RPMI8226 (cell line): ENCODE measurements around the gene HNRNPM.

Source experiments
- DNase-seq: peaks from one replicate; pipeline ENCODE4 v3.0.0-alpha.2; 2015

Gene HNRNPM

DNA sequence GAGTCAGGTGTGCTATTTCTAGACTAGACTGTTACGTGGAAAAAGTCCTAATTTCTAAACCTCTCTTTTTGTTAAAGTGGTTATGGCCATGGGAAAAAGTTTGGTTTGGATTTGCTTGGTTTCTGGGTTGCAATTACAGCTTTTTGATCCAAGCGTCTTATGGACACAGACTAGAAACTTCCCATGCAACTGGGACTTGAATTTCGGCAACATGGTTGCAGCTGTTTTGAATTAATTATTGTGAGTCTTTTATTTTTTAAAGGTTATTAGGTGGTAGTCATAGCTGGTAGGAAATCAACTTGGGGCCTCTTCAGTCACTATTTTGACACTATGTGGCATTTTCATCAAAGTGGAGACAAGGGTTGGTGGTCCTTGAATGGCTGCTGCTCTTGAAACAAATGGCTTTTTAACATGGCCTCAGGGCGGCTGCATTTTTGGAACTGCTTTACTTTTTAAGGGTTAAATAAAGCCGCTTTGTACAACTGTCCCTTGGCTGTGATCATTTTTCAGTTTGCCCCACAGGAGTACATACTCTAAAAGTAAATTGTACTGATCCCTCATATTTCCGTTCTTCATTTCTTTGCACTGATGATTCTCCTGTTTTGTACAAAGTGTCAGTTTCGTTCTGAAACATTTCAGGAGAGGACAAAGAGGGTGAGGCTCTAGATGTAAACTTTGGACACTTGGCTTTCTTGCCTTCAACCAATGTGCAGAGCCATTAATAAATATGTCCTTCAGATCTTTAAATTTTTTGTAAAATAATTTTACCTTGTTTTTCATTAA lies 15.9 kb downstream of the HNRNPM start:
- no peak for DNase-seq

DNA sequence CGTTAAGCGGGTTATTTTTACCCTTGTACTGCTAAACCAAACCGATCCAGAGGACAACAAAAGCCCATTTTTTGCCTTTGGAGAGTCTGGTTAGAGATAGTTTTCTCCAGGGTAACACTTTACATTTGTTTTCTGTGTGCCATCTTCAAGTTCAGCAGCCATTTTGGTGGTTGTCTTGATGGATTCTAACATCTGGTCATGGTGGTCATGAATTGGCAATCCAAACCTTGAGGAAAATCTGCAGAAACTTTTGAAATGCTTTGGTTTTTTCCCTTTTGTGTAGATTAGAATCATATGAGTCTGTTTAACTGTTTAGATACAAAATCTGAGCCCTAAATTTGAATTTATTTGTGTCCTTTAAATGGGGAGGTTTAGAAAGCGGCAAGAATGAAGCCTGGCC lies 16.6 kb downstream of the HNRNPM start:
- DNase-seq = no peak

DNA sequence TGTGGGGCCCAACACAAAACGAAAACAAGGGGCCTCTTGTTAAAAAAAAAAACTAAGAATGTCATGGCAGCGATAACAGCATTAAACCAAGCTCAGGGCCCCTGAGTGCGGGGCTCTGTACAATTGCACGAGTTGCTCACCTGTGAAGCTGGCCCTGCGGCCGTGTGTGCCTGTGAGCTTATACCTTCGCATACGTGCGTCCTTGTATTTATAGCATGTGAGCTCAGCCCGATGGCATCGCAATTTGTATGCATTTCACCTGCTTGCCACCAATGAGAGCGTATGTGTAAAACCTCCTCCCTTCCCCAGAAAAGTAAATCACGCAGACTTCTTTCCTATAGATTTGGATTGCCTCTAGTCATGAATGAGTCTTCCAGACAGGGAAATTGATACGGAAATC lies 17.1 kb downstream of the HNRNPM start:
- DNase-seq = no peak

DNA sequence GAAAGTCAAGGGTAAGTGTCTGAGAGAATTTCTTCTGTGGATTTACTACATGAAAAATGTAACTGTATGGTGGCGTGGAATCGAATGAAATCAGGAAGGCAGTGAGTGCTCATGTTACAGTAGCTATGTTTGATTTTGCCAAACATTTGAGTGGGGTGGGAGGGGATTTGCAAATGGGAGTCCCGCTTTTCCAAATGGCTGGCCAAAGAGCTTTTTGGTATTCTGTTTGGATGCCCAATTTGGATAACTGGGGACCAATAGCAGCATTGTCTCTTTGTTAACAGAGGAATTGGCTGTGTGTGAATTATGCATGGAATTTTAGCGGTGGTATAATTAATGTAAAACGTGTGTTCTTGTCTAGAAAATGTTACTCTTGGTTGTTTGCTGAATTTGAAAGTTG lies 17.8 kb downstream of the HNRNPM start:
- DNase-seq = no peak

DNA sequence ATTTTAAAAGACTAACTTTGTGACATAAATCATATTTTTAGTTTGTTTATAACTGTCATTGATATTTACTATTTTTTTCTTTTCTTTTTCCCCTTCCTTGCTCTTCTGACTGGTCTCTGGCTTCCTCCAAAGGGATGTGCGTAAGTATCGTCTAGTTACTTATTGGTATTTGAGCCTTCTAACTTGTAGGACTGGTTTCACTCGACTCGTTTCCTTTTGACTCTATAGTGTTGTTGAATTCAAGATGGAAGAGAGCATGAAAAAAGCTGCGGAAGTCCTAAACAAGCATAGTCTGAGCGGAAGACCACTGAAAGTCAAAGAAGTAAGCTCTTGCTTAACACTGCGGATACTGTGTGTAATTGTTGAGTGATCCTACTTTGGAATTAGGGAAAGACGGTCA lies 18.6 kb downstream of the HNRNPM start:
- DNase-seq = no peak

DNA sequence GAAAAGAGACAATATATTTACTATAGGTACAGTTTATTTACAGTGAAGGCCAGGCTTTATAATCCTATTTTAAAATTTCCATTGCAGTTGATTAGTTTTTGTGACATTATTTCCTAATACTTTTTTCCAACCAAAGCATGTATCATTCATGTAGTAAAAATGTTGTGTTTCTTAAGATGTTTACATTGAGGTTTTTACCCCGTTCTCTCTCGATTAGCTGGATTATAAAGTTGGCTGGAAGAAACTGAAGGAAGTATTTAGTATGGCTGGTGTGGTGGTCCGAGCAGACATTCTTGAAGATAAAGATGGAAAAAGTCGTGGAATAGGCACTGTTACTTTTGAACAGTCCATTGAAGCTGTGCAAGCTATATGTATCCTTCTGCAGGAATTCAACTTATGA lies 21.2 kb downstream of the HNRNPM start:
- no peak for DNase-seq

DNA sequence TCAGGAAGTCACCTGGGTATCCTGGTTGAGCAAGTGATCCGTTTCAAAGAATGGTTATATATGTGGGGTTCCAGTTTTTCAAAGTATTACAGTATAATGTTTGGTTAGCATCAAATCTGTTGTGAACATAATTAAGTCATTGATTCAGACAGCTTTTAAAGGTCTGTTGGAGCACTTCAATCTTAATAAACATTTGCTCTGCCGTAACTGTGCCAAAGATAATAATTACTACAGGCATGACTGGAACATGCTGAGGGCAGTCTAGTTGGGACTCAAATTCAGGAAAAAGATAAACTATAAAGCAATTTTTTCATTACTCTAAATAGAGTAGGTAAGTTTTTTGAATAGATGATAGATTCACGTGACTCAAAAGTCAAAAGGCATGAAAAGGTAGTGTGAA lies 23.3 kb downstream of the HNRNPM start:
- no peak for DNase-seq

DNA sequence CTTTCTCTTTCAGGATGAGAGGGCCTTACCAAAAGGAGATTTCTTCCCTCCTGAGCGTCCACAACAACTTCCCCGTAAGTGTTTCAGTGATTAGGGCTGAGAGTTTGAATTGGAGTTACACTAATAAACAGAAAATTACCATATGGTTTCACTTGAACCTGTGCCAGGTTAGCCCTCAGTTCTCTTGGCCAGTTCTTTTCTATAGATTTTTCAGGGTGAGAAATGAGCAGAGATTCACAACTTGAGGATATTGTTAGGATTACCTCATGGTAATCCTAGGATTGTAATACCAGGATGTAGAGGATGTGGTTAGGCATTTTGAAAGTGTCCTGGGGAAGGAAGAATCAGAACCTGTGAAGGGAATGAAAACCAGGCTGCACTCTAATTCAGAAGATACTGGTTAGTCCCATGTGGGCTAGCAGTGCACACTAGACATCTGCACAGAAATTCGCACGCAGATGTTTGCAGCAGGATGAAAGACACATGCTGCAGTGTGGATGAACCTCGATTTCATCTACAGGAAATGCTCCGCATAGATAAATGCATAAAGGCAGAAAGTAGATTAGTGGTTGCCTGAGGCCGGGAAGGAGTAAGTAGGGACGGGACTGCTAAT lies 24.1 kb downstream of the HNRNPM start:
- no peak for DNase-seq

DNA sequence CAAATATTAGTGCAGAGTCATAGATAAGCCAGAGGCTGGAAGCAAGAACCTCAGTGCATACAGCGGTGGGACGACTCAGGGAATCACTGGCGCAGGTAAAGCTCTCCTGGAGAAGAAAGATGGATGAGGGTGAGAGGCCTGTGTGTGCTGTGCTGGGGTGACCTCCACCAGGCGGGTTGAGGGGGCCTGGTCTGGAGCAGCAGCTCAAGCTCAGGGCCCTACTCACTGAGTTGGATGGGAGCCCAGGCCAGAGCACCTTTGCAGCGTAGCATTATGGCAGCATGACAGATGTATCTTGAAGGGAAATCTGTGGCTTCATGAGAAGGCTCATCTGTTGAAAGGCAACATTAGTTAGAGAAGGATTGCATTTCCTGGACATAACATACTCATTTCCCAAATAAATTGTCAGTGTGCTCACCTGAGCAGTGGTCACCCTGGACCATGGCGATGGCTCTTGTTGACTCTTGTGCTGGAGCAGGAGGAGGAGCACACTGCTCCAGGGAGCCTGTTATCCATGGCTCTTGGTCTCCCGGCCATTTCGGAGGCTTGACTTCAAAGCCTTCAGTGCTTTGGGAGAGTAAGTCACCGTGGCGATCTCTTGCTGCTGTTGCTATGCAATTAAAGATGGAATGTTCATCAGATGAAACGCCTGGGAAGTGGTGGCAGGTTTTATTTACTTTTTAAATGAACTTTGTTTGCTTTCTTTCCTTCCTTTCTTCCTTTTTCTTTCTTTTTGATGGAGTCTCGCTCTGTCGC lies 25.0 kb downstream of the HNRNPM start:
- DNase-seq = no peak

DNA sequence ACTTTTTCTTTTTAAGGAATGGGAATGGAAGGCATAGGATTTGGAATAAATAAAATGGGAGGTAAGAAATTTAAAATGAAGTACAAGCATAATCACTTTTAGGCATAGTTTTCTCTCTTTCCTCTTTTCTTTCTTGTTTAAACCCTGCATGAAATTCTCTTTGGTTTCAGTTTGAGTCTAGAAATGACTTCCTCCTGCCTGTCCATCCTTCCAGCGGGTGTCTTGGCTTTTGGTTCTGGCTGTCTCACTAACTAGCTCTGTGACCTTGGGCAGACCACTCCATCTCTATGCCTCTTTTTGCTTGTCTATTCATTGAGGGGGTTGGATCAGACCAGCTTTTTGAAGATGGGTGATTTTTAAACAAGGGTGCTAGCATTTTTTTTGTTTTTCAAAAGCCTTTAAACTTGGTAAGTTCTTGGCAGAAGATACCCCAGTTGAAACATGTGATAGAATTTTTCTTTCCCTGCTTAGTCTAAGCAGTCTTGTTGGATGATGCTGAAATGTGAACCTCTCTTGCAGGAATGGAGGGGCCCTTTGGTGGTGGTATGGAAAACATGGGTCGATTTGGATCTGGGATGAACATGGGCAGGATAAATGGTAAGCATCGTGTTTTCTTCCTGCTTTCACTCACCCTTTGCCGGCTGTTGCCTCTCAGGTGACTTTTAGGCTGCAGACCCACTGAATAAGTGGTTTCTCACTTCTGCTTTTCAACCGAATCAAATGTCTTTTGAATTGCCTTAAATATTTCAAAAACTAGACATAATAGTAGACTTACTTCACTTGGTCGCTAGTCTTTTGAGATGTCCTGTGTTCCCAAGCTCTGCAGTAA lies 29.1 kb downstream of the HNRNPM start:
- DNase-seq = peak; percentile 68

DNA sequence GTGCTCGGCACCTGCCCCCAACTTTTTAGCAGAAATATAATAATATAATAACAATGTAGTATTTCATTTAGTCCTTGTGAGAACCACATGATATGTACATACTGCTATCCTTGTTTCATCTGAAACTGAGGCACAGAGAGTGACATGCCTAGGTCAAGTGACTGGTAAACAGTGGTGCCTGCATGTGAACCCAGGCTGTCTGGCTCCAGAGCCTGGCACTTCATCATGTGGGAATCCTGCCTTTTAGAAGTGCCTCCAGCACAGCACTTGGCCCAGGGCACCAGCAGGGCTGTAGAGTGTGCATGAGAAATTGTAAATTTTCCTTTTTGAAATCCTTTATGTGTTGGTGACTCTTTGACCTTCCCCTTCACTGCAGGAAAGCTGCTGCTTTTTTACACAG lies 30.2 kb downstream of the HNRNPM start:
- DNase-seq = no peak

DNA sequence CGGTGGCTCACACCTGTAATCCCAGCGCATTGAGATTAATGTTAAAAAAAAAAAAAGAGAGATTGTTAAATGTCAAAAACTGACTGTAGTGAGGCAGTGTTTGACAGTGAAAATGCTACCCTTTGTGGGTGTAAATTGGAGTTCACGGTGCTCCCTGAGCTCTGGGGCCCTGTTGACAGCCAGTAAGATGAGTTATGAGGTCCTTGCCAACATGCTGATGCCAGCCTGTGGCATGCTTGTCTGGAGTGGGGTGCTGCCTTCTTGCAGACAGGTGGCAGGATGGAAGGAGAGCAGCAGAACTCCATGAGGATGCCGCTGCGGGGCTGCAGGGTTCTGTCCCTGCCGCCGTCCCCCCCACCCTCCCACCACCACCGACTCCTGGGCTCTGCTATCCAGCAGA lies 31.7 kb downstream of the HNRNPM start:
- DNase-seq = no peak

DNA sequence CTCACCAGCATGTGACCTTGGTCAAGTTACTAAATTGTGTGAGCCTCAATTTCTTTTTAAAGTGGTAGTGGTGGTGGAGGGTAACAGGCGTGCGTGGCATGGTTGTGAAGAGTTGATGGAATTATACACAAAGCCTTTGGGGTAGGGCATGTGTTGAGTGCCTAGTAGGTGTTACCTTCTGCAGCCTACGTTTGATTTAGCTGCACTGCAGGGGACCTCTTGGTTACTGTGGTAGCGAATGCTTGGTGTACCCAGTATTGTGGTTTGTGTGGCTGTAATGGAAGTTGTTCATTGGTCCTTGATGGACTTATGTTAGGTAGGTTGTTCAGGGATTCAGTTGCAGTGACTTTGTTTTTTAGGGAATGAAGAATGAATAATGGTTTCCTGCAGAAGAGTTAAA lies 33.1 kb downstream of the HNRNPM start:
- no peak for DNase-seq

DNA sequence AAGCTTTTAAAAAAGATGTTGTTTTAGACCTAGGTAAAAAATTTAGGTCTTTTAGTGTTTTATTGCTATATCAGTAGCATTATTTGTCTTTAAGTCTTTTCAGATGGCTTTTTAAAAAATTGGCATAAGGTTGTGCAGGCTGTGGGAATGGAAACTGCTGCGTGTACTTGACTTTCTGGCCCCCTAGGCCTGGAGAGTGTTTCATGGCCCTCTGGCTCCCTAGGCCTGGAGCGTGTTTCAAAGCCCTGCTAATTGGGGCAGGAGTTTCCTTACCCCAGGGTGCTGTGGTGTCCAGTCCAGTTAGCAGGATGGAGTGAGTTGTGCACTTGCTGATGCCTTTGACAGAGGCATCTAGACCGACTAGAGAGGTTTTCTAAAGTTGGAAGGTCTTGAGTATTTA lies 33.8 kb downstream of the HNRNPM start:
- DNase-seq = no peak

DNA sequence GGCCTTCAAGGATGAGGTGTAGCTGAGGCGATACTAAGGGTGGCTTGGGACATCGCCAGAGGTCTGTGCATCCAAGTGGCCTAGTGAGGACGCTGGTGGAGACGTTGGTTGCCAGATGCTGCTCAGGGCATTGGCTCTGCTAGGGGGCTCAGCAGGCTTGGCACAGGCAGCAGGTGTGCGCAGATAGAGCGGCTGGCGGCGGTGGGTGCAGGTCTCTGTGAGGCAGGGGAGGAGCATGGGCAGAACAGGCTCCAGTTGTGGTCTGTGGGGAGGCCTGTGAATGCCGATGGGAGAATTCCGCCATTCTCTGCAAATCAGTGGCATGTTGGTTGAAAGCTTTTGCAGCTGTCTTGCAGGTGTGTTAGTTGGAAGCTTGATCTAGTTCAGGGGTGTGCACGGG lies 36.4 kb downstream of the HNRNPM start:
- no peak for DNase-seq

DNA sequence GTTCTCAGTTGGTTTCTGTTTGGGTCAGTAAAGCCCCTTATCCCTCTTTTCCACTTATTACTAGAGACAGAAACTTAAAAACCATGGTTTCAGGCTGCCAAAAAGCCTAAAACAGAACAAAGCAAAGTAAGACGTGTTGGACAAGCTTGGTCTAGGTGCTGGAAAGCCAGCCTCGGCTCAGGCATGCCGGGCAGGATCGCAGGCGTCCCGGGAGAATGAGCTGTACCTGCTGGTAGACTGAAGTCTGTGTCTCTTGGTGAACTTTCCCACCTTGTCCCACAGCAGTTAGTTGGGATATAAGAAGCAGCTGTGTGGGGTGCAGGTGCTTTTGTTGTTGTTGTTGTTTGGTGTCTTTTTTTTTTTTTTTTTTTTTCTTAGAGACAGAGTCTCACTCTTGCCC lies 36.8 kb downstream of the HNRNPM start:
- DNase-seq = no peak

DNA sequence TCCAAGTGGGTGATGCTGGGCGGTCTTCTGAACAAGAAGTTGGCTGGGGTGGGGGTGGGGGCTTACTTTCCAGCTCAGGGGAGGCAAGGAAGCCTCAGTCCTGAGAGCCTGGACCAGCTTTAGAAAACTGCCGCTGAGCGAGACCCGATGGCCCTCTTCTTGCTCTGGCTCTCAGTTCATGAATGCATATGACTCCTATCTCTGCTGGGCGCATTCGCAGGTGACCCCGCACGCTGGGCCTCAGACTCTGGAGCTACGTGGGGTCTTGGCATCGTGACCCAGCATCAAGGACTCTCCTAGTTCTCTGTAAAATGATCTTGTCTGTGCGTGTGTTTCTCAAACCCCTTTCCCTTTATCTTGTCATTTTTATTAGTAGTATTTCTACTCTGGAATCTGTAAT lies 37.9 kb downstream of the HNRNPM start:
- no peak for DNase-seq

DNA sequence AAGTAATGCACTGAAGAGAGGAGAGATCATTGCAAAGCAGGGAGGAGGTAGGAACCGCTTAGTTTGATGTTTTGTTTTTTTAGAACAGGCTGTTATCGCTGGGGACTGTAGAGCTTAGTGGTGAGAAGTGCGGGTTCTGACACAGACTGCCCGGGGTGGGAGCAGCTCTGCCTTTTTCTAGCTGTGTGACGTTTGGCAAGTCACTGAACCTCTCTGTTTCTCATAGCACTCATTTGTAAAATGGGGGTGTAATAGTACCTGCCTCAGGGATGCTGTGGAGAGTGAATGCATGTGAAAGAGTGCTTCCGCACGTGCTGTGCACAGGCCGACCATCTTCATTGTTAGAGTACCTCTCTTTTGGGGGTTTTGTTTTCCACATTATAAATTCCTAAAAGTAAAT lies 38.4 kb downstream of the HNRNPM start:
- no peak for DNase-seq

DNA sequence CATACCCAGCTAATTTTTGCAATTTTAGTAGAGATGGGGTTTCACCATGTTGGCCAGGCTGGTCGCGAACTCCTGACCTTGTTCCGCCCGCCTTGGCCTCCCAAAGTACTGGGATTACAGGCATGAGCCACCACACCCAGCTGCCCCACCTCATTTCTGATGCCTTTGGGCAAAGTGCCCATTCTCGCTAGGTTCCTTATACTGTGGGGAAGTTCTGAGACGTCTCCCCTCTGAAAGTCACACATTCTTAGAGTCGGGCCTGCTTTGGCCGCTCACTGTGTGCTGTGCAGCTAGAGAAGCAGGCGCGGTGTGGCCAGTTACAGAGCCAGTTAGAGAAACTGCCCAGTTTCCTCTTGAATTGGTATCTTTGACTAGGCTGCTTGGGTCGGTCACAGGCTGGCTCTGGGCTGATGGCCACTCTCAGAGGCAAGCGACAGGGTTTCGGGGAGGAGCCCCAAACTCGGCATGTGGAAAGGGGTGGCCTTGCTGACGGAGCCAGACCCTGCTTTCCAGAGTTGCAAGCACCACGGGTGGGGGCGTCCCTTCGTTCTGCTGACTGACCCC lies 39.6 kb downstream of the HNRNPM start:
- DNase-seq = no peak

DNA sequence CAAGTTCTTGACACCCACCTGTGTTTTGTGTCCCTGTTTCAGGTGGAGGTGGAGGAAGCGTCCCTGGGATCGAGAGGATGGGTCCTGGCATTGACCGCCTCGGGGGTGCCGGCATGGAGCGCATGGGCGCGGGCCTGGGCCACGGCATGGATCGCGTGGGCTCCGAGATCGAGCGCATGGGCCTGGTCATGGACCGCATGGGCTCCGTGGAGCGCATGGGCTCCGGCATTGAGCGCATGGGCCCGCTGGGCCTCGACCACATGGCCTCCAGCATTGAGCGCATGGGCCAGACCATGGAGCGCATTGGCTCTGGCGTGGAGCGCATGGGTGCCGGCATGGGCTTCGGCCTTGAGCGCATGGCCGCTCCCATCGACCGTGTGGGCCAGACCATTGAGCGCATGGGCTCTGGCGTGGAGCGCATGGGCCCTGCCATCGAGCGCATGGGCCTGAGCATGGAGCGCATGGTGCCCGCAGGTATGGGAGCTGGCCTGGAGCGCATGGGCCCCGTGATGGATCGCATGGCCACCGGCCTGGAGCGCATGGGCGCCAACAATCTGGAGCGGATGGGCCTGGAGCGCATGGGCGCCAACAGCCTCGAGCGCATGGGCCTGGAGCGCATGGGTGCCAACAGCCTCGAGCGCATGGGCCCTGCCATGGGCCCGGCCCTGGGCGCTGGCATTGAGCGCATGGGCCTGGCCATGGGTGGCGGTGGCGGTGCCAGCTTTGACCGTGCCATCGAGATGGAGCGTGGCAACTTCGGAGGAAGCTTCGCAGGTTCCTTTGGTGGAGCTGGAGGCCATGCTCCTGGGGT lies 41.0 kb downstream of the HNRNPM start:
- DNase-seq = no peak

DNA sequence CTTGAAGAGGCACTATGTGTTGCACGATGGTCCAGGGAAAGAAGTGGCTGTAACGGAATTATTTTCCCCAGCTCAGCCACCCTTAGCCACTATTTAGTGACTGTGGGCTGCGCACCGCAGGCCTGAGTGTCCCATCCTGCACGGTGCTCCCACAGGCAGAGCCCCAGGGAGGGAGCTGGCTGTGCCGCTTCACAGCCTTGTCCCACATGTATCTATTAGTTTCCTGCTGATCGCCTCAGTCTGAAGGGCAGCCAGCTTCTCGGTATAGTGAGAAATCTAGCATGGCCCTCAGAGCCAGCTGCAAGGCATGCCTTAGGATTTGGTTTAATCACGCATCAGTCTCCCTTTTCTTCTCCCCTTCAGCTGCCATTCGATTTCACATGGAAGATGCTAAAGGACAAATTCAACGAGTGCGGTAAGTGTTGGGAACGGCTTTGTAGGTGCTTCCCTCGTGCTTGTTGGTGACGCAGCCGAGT lies 41.9 kb downstream of the HNRNPM start:
- DNase-seq = no peak
